ENCODE results near the gene DMBX1. TPM values are rescaled to one million over a fixed set of nuclear protein-coding genes. Genes with fewer than 3 reads are reported as not detected.

DMBX1 gene
- total and polyA plus RNA-seq, 9 of the 15 experiments (the other 6 are each of a cell fraction or from before 2014, with no cell fraction given), result 0.25 to 4.3 (median 1.0) TPM

DNA sequence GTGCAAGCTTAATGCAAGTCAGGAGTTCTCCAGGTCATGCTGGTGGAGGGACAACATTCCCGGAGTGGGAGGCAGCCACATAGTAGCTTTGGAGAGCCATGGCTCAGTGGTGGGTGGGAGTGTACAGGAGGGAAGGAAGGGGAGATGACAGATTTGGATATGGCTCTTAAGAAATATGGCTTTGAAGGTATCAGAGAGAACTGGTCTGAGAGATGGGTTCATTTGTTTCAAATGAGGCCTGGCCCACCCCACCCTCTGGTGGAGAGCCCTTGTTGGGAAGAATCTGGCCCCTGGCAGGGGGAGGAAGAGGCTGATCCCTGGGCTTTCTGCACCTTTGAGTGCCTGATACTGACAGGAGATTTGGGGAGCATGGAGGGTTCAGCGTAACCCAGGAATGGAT, 6.1 kb downstream of the DMBX1 start:
- no peaks in the 10 kb centered on the region for H3K9me1 ChIP-seq (ENCODE audit: control insufficient read depth, insufficient read depth, low read length)
- FAIRE-seq (no peak), ATAC-seq (no peak), DNase-seq (ENCODE audit: extremely low read depth in 1 of 4, low spot score in 3 of 4) (no peak)
- WGBS (ENCODE audit: insufficient coverage, low coverage, missing lambda C conversion rate), result 73% methylated on average over 2 of the region's 2 CpGs
- no peaks in the 10 kb centered on the region for H3K36me3 ChIP-seq (ENCODE audit: control insufficient read depth, insufficient read depth, low read length)
- H3K27ac ChIP-seq (ENCODE audit: extremely low read depth, low read depth, low read length), result no peak overlapping the region
- H3K9me3 ChIP-seq (replicated peaks; ENCODE audit: control insufficient read depth, insufficient read depth, low read depth, low read length), result no peaks in the 10 kb centered on the region
- H3K9ac ChIP-seq (ENCODE audit: insufficient read depth in 1 of 2, low read depth in 2 of 2, low read length in 2 of 2), result no peak overlapping the region
- H2AFZ ChIP-seq (ENCODE audit: low read depth, low read length), result no peak overlapping the region
- peaks cover 6 to 22% of the 10 kb centered on the region in 2 experiments; a peak in 3 of 5 replicates for H3K4me1 ChIP-seq (replicated peaks in 1 of 2; ENCODE audit: control insufficient read depth in 2 of 2, insufficient read depth in 2 of 2, low read length in 2 of 2)
- ChIA-PET POLR2A (interaction anchor here (0.6 to 1.7 kb wide), 7 partner anchors 9 to 361 kb away, joined by 3 to 10 read pairs (median 4); no protein-coding TSS in a partner anchor), CTCF (ENCODE audit: low intra/inter-chr PET ratio) (no interaction called here)
- no TSS peak for BruUV-seq (replicated peaks)
- no peak overlapping the region for H3K4me3 ChIP-seq
- intact Hi-C loops (cut with micrococcal nuclease) (no loop called here), in situ Hi-C loops (cut with MboI) (no loop called here)
- no peaks in the 10 kb centered on the region for H4K20me1 ChIP-seq (replicated peaks; ENCODE audit: control insufficient read depth, insufficient read depth, low read length)
- no peak overlapping the region for H3K4me2 ChIP-seq (ENCODE audit: insufficient read depth, low read length)
- no peaks in the 10 kb centered on the region for H3K79me2 ChIP-seq (ENCODE audit: control insufficient read depth, insufficient read depth, low read length)
- TF ChIP-seq MAFF (IDR thresholded peaks at IDR 0.05; ENCODE audit: low read length) (no peak), HNRNPK (IDR thresholded peaks at IDR 0.05; ENCODE audit: low read depth, low read length, poor library complexity, severe bottlenecking) (no peak), SNRNP70 (optimal IDR thresholded peaks at IDR 0.05; ENCODE audit: low read depth, low read length) (no peak), ZNF75A (CRISPR knock-in tag; IDR thresholded peaks at IDR 0.05) (no peak), ELF4 (CRISPR knock-in tag; IDR thresholded peaks at IDR 0.05) (no peak), ZNF280A (IDR thresholded peaks at IDR 0.05; ENCODE audit: low read depth, partially characterized antibody) (no peak), NFIC (IDR thresholded peaks at IDR 0.05) (no peak), ZNF212 (CRISPR knock-in tag; IDR thresholded peaks at IDR 0.05) (no peak), ZNF134 (CRISPR knock-in tag; conservative IDR thresholded peaks at IDR 0.05) (peak; percentile 62; the same call in 1 of the 2 replicates)
- no peaks in the 10 kb centered on the region for H3K27me3 ChIP-seq (ENCODE audit: control insufficient read depth in 2 of 2, insufficient read depth in 2 of 2, low read length in 2 of 2)
